Spleen (tissue), 11 donors: ENCODE results near the gene PUSL1. TPM values are rescaled to one million over a fixed set of nuclear protein-coding genes. Genes with fewer than 3 reads are reported as not detected.

Experiments used
- DNase-seq: peaks from one replicate; pipeline ENCODE4 v3.0.0-alpha.2; 2020
- H3K27ac ChIP-seq, 8 donors: fragments of 200-600 bp; sonication (generic) in 7 of 8; 1 replicate in 4 of 8; 2 replicates in 4 of 8; pipeline versions ENCODE4 v1.5.0 to v1.8.0; 2016 to 2021; ENCODE audit warnings: inconsistent platforms in 4 of 8, mild to moderate bottlenecking in 4 of 8, moderate library complexity in 1 of 8
- H3K27me3 ChIP-seq, 7 donors: fragments of 200-600 bp; sonication (generic) in 6 of 7; replicated peaks in 1 of 7; 1 replicate in 4 of 7; 2 replicates in 3 of 7; pipeline versions ENCODE4 v1.5.0 to v1.8.0; 2016 to 2021; ENCODE audit warnings: inconsistent platforms in 3 of 7, mild to moderate bottlenecking in 1 of 7
- H3K36me3 ChIP-seq, 6 donors: fragments of 200-600 bp; sonication (generic) in 5 of 6; 1 replicate in 4 of 6; 2 replicates in 2 of 6; pipeline versions ENCODE4 v1.5.0 to v1.8.0; 2016 to 2021; ENCODE audit warnings: inconsistent platforms in 2 of 6
- H3K4me1 ChIP-seq, 6 donors: fragments of 200-600 bp; sonication (generic) in 5 of 6; 1 replicate in 3 of 6; 2 replicates in 3 of 6; pipeline versions ENCODE4 v1.5.0 to v1.8.0; 2016 to 2021; ENCODE audit warnings: inconsistent platforms in 3 of 6
- H3K4me3 ChIP-seq, 8 donors: fragments of 200-600 bp; sonication (generic) in 7 of 8; 1 replicate in 4 of 8; 2 replicates in 4 of 8; pipeline versions ENCODE4 v1.5.0 to v1.8.0; 2016 to 2021; ENCODE audit warnings: inconsistent platforms in 4 of 8, mild to moderate bottlenecking in 4 of 8, moderate library complexity in 2 of 8
- H3K9me3 ChIP-seq, 8 donors: fragments of 200-600 bp; sonication (generic) in 7 of 8; 1 replicate in 4 of 8; 2 replicates in 4 of 8; pipeline versions ENCODE4 v1.5.0 to v1.8.0; 2016 to 2021; ENCODE audit warnings: inconsistent platforms in 4 of 8
- CTCF ChIP-seq, 11 experiments: fragments of 200-600 bp in 7 of 11; fragments of 450-650 bp in 4 of 11; sonication (generic) in 4 of 11; IDR thresholded peaks in 8 of 11; conservative IDR thresholded peaks in 3 of 11; 1 replicate in 7 of 11; 2 replicates in 4 of 11; pipeline versions ENCODE4 v1.4.0 to v1.8.0; 2016 to 2021; ENCODE audit warnings: antibody characterized with exemption in 11 of 11, inconsistent platforms in 4 of 11, mild to moderate bottlenecking in 1 of 11
- POLR2A ChIP-seq, 3 donors: fragments of 450-650 bp; IDR thresholded peaks; one replicate each; pipeline ENCODE4 v1.5.1; 2017; ENCODE audit warnings: antibody characterized with exemption in 3 of 3, mild to moderate bottlenecking in 1 of 3
- POLR2AphosphoS5 ChIP-seq, 3 donors: sonication (generic); formaldehyde crosslinking; IDR thresholded peaks; one replicate each; pipeline ENCODE4 v1.5.1; 2017; ENCODE audit warnings: antibody characterized with exemption in 3 of 3
- WGBS, 5 donors: extraction: QIAGEN DNeasy Blood & Tissue Kit in 3 of 5; methylation state at CpG; one replicate each; pipeline versions ENCODE4 v1.1.5 to v1.1.7; 2013 to 2018; 5-methylcytosine and 5-hydroxymethylcytosine counted together
- intact Hi-C: fragments of 100-400 bp; cut with DNase I; formaldehyde crosslinking; loops from one replicate; pipeline ENCODE4 v1.15.0; 2023; ENCODE audit warnings: low total_unique reads
- polyA plus RNA-seq, 3 donors: library from polyadenylated mRNA; stranded (reverse); fragments of 200-250 nt; gene quantifications; one replicate each; pipeline ENCODE4 v1.2.1, GENCODE V29; 2013
- total RNA-seq, 7 donors: library from RNA; depleted of rRNA in 3 of 7; stranded (reverse); fragments of >200 nt in 3 of 7; fragmentation: NEBNext Ultra II Directional in 4 of 7; extraction: Animal tissue kit (Norgen Biotek cat#: 25700) in 4 of 7; gene quantifications; one replicate each; pipeline versions ENCODE4 v1.1.0 to v1.2.1, GENCODE V29; 2016 to 2021
- donor health status: healthy with polysubstance abuse.
- donor health status: DM: no; HTN: no; CAD: no; lungs with moderate emphysema.
- donor health status: DM: no; HTN: no; CAD: no.
- donor health status: Bipolar disorder and iron deficiency.
- donor health status: healthy.
- donor health status: DM: no; HTN: no; CAD: no.
- donor health status: DM: yes; HTN: yes; CAD: no.

PUSL1 gene
- total and polyA plus RNA-seq, 10 donors, result 9.8 to 22.9 (median 12.8) TPM

- intact Hi-C loops, result no loop called here
- DNase-seq, result no peak
- no peak overlapping the region for H3K4me3 ChIP-seq
These were observed 22.6 kb upstream of the PUSL1 start for GRCh38 chr1:1285611-1286311.

DNA sequence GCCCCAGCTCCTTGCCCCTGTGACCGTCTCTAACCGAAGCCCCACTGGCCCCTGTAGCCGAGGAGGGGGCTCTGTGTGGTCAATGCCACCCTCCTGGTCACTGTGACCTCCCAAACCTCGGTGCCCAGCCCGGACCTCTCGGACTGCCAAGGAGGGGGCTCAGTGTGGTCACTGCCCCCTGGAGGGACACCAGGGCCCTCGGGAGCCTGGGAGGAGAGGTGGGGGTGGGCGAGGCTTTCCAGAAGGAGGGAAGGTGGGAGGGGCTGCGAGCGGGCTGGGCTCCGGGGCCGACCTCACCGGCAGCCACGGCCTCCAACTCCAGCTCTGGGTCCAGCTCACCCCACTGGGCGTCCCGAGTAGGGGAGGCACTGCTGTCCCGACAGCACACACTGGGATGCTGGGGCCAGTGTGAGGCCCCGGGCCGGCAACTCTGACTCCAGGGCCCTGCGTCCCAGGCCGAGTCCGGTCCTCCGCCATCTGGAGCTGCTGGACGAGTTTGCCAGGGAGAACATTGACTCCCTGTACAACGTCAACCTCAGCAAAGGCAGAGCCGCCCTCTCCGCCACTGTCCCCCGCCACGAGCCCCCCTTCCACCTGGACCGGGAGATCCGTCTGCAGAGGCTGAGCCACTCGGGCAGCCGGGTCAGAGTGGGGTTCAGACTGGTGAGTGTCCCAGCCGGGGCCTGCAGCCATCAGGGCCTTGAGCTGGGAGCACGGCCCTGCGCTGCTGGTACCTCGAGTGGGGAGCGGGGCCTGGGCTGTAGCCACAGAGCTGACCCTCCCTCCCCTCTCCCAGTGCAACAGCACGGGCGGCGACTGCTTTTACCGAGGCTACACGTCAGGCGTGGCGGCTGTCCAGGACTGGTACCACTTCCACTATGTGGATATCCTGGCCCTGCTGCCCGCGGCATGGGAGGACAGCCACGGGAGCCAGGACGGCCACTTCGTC, 21.8 kb upstream of the PUSL1 start:
- no peaks in the 10 kb centered on the region for H3K9me3 ChIP-seq
- 67 to 77% (median 71%) methylated on average over 14 to 50 of the region's 50 CpGs for WGBS, 5 donors
- H3K4me1 ChIP-seq, result peaks cover 0 to 24% (median 10%) of the 10 kb centered on the region in 6 donors
- H3K27ac ChIP-seq, result peak overlapping the region in 5 of 8 donors; percentile 4 to 58 (median 33)
- no peak overlapping the region for H3K4me3 ChIP-seq
- intact Hi-C loops, result no loop called here
- TF ChIP-seq POLR2A (IDR thresholded peaks at IDR 0.05), result no peak
- TF ChIP-seq POLR2AphosphoS5 (IDR thresholded peaks at IDR 0.05), result no peak
- no peak for TF ChIP-seq CTCF (IDR thresholded peaks at IDR 0.05 in 8 of 11, conservative IDR thresholded peaks at IDR 0.05 in 3 of 11)
- DNase-seq, result peak; percentile 80
- no peaks in the 10 kb centered on the region for H3K36me3 ChIP-seq
- H3K27me3 ChIP-seq, result peaks cover 0 to 33% (median 0%) of the 10 kb centered on the region in 7 donors

More at GRCh38 chr1:1285611-1286311, 22.6 kb upstream of the PUSL1 start:
- H3K9me3 ChIP-seq, result no peaks in the 10 kb centered on the region
- no peak for TF ChIP-seq POLR2A (IDR thresholded peaks at IDR 0.05)
- no peak for TF ChIP-seq POLR2AphosphoS5 (IDR thresholded peaks at IDR 0.05)
- TF ChIP-seq CTCF (IDR thresholded peaks at IDR 0.05 in 8 of 11, conservative IDR thresholded peaks at IDR 0.05 in 3 of 11), result no peak
- H3K27me3 ChIP-seq, result peaks cover 0 to 33% (median 0%) of the 10 kb centered on the region in 7 donors
- peaks cover 0 to 21% (median 3%) of the 10 kb centered on the region in 6 donors for H3K4me1 ChIP-seq
- WGBS, 5 donors, result 73 to 82% (median 76%) methylated on average over 11 to 37 of the region's 37 CpGs
- no peaks in the 10 kb centered on the region for H3K36me3 ChIP-seq
- H3K27ac ChIP-seq, result no peak overlapping the region

- no peaks in the 10 kb centered on the region for H3K36me3 ChIP-seq
- peak in 2 of 3 donors; percentile 28 to 57 for TF ChIP-seq POLR2AphosphoS5 (IDR thresholded peaks at IDR 0.05)
- TF ChIP-seq CTCF (IDR thresholded peaks at IDR 0.05 in 8 of 11, conservative IDR thresholded peaks at IDR 0.05 in 3 of 11), result no peak
These were observed 20.9 kb upstream of the PUSL1 start for GRCh38 chr1:1287288-1288110.

More at GRCh38 chr1:1287288-1288110, 20.9 kb upstream of the PUSL1 start:
- Histone ChIP-seq H3K27me3 (peaks cover 0 to 33% (median 0%) of the 10 kb centered on the region in 7 donors), H3K27ac (peak overlapping the region in 5 of 8 donors; percentile 4 to 58 (median 33)), H3K9me3 (no peaks in the 10 kb centered on the region), H3K4me3 (no peak overlapping the region), H3K4me1 (peaks cover 0 to 33% (median 14%) of the 10 kb centered on the region in 6 donors)
- intact Hi-C loops, result no loop called here
- 61 to 82% (median 79%) methylated on average over 5 to 46 of the region's 46 CpGs for WGBS, 5 donors
- peak; percentile 79 for DNase-seq
